Jurkat, Clone E6-1 (cell line): ENCODE data around the gene ARL4D.

ENCODE experiments used
- DNase-seq: peaks from one replicate; pipeline ENCODE4 v3.0.0-alpha.2; 2011; ENCODE audit warnings: low read depth, low spot score
- H3K4me3 ChIP-seq: 2 replicates; pipeline ENCODE4 v1.5.1; 2011; ENCODE audit warnings: mild to moderate bottlenecking, low read length, control low read depth, moderate library complexity

ARL4D gene

GRCh38 chr17:43446773-43447172, 48.0 kb downstream of the ARL4D start:
- DNase-seq: no peak
- H3K4me3 ChIP-seq: no peak overlapping the region

- no peak for DNase-seq
- no peak overlapping the region for H3K4me3 ChIP-seq
Measured at GRCh38 chr17:43448720-43449469, 50.1 kb downstream of the ARL4D start.

GRCh38 chr17:43449470-43450248, 50.9 kb downstream of the ARL4D start:
- no peak overlapping the region for H3K4me3 ChIP-seq
- no peak for DNase-seq
